ENCODE results near the gene ZNF593OS. TPM values are rescaled to one million over a fixed set of nuclear protein-coding genes. Genes with fewer than 3 reads are reported as not detected.
A peak's percentile ranks its signal among the peaks of the same experiment; 100 is the strongest.

ZNF593OS gene
- total RNA-seq, 2 donors from 2014 or later = not detected

GRCh38 chr1:26153966-26154532, 17.6 kb downstream of the ZNF593OS start:
- no peak for TF ChIP-seq POLR2A (IDR thresholded peaks at IDR 0.05)
- no peak for TF ChIP-seq CTCF (IDR thresholded peaks at IDR 0.05)
- intact Hi-C loops (cut with DNase I) = no loop called here

GRCh38 chr1:26148887-26149286, 22.7 kb downstream of the ZNF593OS start:
- TF ChIP-seq POLR2A (IDR thresholded peaks at IDR 0.05) (no peak), CTCF (IDR thresholded peaks at IDR 0.05) (no peak)
- Histone ChIP-seq H3K27me3 (no peaks in the 10 kb centered on the region), H3K4me1 (peaks cover 6% of the 10 kb centered on the region), H3K36me3 (replicated peaks in 1 of 2; ENCODE audit: insufficient read depth in 1 of 2, low read depth in 2 of 2) (no peaks in the 10 kb centered on the region), H3K27ac (no peak overlapping the region), H3K9me3 (no peaks in the 10 kb centered on the region), H3K4me3 (no peak overlapping the region)
- intact Hi-C loops (cut with DNase I) = loop anchor here (5.0 kb wide), 1 partner anchor 47 kb away; no protein-coding TSS in a partner anchor
- no peak for ATAC-seq
- no peak for DNase-seq

More at GRCh38 chr1:26153966-26154532, 17.6 kb downstream of the ZNF593OS start:
- WGBS, 2 donors = 58 to 63% methylated on average over 5 of the region's 5 CpGs
- DNase-seq (no peak), ATAC-seq (no peak)
- Histone ChIP-seq H3K4me1 (no peaks in the 10 kb centered on the region), H3K36me3 (replicated peaks in 1 of 2; ENCODE audit: insufficient read depth in 1 of 2, low read depth in 2 of 2) (no peaks in the 10 kb centered on the region), H3K4me3 (no peak overlapping the region), H3K27ac (no peak overlapping the region), H3K9me3 (no peaks in the 10 kb centered on the region), H3K27me3 (peaks cover 0 to 5% of the 10 kb centered on the region in 2 donors)

- DNase-seq = no peak
- intact Hi-C loops (cut with DNase I) = loop anchor here (5.0 kb wide), 1 partner anchor 44 kb away; no protein-coding TSS in a partner anchor
- H3K4me1 ChIP-seq = peaks cover 6% of the 10 kb centered on the region
Observed at GRCh38 chr1:26145960-26146294, 25.7 kb downstream of the ZNF593OS start.

GRCh38 chr1:26145041-26145959, 26.3 kb downstream of the ZNF593OS start:
- 10 to 28% methylated on average over 10 to 19 of the region's 19 CpGs for WGBS, 2 donors
- H3K27me3 ChIP-seq = no peaks in the 10 kb centered on the region
- H3K9me3 ChIP-seq = no peaks in the 10 kb centered on the region
- H3K4me3 ChIP-seq = no peak overlapping the region
- TF ChIP-seq POLR2A (IDR thresholded peaks at IDR 0.05) (no peak), CTCF (IDR thresholded peaks at IDR 0.05) (peak; percentile 48 to 90 (median 82))
- DNase-seq = peak; percentile 88 to 92 (median 90)
- no peaks in the 10 kb centered on the region for H3K36me3 ChIP-seq (replicated peaks in 1 of 2; ENCODE audit: insufficient read depth in 1 of 2, low read depth in 2 of 2)
- peak; percentile 95 for ATAC-seq
- intact Hi-C loops (cut with DNase I) = loop anchor here (5.0 kb wide), 1 partner anchor 43 kb away; no protein-coding TSS in a partner anchor
- H3K4me1 ChIP-seq = peaks cover 6% of the 10 kb centered on the region
- H3K27ac ChIP-seq = no peak overlapping the region

More at GRCh38 chr1:26145960-26146294, 25.7 kb downstream of the ZNF593OS start:
- no peak overlapping the region for H3K4me3 ChIP-seq
- ATAC-seq = no peak
- H3K36me3 ChIP-seq (replicated peaks in 1 of 2; ENCODE audit: insufficient read depth in 1 of 2, low read depth in 2 of 2) = no peaks in the 10 kb centered on the region
- no peaks in the 10 kb centered on the region for H3K27me3 ChIP-seq
- TF ChIP-seq POLR2A (IDR thresholded peaks at IDR 0.05) (no peak), CTCF (IDR thresholded peaks at IDR 0.05) (no peak)
- WGBS, 2 donors = 30 to 41% methylated on average over 3 to 6 of the region's 6 CpGs
- no peaks in the 10 kb centered on the region for H3K9me3 ChIP-seq
- no peak overlapping the region for H3K27ac ChIP-seq
